ENCODE results near the gene ANXA2.
"Not testable (repeated sequence)": the region's sequence is repeated elsewhere in the genome, so short reads cannot be mapped to it uniquely, and the experiment has no call there.

ANXA2 gene

GRCh38 chr15:60338810-60339209, 59.0 kb downstream of the ANXA2 start:
- DNase-seq: no peak

GRCh38 chr15:60337076-60337475, 60.7 kb downstream of the ANXA2 start:
- DNase-seq: no peak

- DNase-seq: not testable (repeated sequence)
Observed at GRCh38 chr15:60335296-60335695, 62.5 kb downstream of the ANXA2 start.

GRCh38 chr15:60328852-60329443, 68.8 kb downstream of the ANXA2 start:
- DNase-seq: peak; percentile 12 to 21

GRCh38 chr15:60326824-60327654, 70.7 kb downstream of the ANXA2 start:
- peak; percentile 7 to 29 for DNase-seq

GRCh38 chr15:60326343-60326742, 71.4 kb downstream of the ANXA2 start:
- no peak for DNase-seq

- no peak for DNase-seq
Observed at GRCh38 chr15:60325905-60326304, 71.9 kb downstream of the ANXA2 start.

GRCh38 chr15:60324706-60325438, 72.9 kb downstream of the ANXA2 start:
- no peak for DNase-seq

- DNase-seq: no peak
Observed at GRCh38 chr15:60323322-60323721, 74.5 kb downstream of the ANXA2 start.

GRCh38 chr15:60320365-60320764, 77.4 kb downstream of the ANXA2 start:
- DNase-seq: no peak

- DNase-seq: no peak
Observed at GRCh38 chr15:60318216-60318867, 79.4 kb downstream of the ANXA2 start.

GRCh38 chr15:60316961-60317360, 80.8 kb downstream of the ANXA2 start:
- no peak for DNase-seq

GRCh38 chr15:60315878-60316277, 81.9 kb downstream of the ANXA2 start:
- DNase-seq: no peak

- no peak for DNase-seq
Observed at GRCh38 chr15:60313906-60314305, 83.9 kb downstream of the ANXA2 start.

GRCh38 chr15:60307034-60307433, 90.8 kb downstream of the ANXA2 start:
- DNase-seq: no peak

- DNase-seq: no peak
Observed at GRCh38 chr15:60301024-60301423, 96.8 kb downstream of the ANXA2 start.

- DNase-seq: no peak
Observed at GRCh38 chr15:60299452-60300047, 98.2 kb downstream of the ANXA2 start.
